GM20431 (cell line): ENCODE measurements around the gene NCOR2.
"Not testable (repeated sequence)": the region's sequence is repeated elsewhere in the genome, so short reads cannot be mapped to it uniquely, and the experiment has no call there.

Experiments
- in situ Hi-C: fragments of 300-500 bp; cut with MseI, MboI; formaldehyde crosslinking; loops from one replicate; pipeline ENCODE4 v1.15.0; 2020; ENCODE audit warnings: low sequenced_read_pairs; ENCODE audit not compliant: unreplicated experiment

NCOR2 gene

DNA sequence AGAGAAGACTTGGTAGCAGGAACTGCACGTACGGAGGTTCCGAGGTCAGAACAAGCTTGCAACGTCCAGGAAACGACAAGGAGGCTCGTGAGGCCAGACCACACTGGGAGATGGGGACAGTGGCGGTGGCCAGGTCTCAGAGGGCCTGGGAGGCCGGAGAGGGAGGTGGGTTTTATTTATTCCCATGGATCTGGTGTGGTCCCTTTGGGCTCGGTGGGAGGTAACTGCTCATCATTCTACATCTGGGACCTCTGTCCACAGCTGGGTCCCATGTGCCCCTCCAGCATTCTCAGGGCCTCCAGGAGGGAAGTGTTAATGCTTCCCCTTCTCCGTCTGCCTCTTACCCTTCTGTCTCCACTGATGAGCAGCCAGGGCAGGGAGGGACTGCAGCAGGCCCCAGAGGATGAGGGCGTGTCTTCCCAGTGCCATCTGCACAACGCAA lies 35.7 kb upstream of the NCOR2 start:
- in situ Hi-C loops: no loop called here

DNA sequence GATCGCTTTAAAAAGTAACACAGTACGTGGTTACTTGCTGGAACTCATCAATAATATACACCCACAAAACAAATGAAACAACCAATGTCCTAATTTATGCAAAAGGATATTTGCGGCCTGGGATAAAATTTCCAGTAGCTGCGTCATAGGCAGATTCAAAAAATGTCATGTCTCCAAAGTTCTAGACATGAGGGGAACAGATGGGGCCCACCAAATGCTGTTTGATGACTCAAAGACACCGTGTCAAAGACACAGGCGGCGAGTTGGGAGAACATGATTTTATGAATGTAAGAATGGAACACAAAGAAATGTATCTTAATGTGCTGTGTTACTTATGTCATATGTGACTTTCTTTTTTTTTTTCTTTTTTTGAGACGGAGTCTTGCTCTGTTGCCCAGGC lies 34.3 kb upstream of the NCOR2 start:
- in situ Hi-C loops: no loop called here

DNA sequence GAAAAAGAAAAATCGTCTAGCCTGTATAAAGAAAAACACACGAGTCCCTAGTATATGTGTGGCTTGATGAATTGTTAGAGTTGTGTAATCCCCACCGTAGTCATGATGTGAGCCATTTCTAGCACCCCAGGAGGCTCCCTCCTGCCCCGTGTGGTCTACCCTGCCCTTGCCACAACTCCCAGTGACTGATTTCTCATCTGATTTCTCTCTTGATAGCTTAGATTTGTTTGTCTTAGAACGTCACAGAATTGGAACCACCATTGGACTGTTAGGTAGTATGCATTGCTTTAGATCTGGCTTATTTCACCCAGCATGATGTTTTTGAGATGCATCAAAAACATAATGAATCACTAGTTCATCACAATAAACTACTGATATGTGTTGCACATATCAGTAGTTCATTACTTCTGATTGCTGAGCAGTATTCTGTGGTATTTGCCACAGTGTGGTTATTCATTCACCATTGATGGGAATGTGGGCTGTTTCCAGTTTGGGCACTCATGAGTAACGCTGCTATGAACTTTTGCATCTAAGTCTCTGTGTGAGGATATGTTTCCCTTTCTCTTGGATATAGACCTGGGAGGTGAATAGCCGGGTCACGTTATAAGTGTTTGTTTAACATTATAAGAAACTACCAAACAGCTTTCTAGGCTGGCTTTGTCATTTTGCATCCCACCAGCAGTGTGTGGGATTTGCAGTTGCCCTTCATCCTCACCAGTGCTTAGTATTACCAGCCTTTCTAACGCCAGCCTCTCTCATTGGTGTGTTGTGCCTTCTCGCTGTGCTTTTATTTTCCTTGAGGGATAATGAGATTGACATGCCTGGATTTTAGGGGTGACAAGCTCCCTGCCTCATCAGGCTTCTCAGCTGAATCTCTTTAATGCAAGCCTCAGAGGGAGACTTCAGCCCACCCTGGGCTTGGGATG lies 31.9 kb upstream of the NCOR2 start:
- in situ Hi-C loops: no loop called here

DNA sequence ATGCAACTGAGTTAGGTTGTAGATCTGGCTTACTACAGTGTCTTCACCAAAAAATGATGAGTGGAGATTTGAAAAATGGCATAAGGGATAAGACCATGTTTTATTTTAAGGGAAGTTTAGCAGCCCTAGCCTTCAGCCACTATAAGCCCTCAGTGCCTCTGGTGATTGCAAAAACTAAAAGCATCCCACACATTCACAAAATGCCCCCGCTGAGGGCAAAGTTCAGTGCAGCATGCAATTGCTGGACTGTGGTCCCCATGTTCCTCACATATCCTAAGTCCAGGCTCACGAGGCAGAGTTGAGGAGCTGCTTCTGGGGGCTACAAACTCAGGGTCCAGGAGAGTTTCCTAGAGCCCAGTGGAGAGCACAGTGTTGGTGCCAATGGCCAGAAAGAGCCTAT lies 29.6 kb upstream of the NCOR2 start:
- in situ Hi-C loops: no loop called here

DNA sequence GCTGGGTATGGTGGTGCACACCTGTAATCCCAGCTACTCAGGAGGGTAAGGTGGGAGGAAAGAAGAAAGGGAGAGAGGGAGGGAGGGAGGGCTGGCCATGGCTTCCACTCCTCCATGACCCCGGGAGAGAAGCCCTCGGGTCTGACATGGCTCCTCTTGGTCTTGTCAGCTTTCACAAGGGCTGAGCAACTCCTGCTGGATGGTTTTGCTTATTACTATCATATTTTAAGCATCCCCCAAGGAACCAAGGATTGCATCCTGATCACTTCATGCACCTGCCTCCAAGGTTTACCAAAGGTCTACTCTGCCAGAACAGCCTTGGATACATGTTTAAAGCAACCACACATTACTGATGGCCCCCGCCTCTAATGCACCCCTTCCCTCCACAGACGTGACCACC lies 28.0 kb upstream of the NCOR2 start:
- in situ Hi-C loops: no loop called here

DNA sequence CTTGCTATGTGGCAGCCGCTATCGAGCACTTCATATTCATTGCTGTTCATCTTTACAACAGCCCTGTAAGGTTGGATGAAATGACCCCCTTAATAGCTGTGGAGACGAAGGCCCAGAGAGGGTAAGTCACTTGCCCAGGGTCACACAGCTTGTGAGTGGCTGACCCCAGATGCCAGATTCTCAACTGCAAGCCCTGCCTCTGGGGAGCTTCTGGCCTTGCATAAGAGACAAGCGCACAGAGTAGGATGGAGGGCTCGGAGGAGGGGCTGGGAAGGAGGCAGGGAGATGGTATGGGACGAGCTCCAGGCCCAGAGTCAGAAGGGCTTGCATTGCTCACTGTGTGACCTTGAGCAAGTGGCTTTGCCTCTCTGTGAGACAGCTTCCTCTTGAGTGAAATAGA lies 27.4 kb upstream of the NCOR2 start:
- in situ Hi-C loops: no loop called here

DNA sequence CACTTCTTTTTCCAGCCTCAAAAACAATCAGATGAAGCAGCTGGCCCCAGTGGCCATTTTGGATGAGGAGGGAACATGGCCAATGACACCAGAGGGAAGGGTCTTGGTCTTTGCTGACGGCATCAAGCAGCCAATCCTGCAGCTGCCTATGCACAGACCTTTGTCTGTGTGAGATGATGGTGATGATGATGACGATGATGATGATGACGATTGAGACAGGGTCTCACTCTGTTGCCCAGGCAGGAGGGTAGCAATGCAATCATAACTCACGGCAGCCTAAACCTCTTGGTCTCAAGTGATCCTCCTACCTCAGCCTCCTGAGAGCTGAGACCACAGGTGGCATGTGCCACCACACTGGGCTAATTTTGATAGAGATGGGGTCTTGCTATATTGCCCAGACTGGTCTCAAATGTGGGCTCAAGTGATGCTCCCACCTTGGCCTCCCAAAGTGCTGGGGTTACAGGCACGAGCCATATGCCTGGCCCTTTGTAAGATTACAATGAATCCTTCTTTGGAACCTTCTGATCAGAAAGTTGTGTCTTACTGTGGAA lies 26.5 kb upstream of the NCOR2 start:
- in situ Hi-C loops: no loop called here

DNA sequence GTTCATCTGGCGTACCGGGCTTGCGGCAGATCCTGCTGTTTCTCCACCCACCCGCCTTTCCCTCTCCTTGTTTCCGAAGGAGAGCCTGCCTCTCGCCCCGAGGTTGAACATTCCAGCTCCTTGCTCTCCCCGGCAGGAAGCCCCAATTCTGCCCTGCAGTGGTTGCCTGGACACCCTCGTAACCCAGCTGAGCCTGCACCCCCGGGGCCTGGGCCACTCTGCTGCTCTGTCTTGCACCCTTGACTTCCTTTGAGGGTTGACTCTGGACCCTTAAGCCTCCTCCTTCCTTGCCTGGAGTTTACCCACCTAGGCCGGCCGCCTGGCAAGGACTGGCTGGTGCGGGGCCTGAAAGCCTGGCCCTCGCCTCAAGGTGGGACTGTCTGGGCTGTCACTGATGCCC lies 25.8 kb upstream of the NCOR2 start:
- in situ Hi-C loops: no loop called here

DNA sequence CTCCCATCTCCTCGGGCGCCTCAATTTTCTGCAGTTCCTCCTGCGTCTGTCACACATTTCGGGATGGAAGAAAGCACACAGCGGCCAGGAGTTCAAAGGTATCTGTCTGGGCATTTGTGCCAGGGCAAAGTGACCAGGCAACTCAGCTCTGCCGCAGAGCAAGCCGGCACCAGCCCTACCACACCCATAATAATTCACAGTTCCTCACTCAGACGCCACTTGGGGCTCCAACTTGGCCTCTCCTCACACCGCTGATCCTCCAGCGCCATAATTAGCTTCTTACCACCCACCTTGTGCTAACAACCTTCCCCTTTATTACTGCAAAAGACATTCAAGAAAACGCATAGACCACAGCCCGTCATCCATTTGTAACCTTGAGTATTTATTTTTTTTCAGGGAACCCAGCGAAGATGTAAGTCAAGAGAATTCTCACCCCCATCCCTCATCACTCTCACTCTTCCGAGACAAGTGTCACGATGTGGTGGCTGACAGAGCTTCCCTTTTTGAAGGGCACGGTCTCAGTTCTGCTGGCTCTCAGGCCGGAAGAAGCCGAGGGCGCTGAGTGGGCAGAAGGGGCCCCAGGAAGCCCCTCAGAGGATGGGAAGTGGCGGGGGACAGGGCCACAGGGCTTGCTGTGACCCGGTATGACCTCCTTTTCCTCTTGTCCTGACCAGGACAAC lies 25.2 kb upstream of the NCOR2 start:
- in situ Hi-C loops: no loop called here

DNA sequence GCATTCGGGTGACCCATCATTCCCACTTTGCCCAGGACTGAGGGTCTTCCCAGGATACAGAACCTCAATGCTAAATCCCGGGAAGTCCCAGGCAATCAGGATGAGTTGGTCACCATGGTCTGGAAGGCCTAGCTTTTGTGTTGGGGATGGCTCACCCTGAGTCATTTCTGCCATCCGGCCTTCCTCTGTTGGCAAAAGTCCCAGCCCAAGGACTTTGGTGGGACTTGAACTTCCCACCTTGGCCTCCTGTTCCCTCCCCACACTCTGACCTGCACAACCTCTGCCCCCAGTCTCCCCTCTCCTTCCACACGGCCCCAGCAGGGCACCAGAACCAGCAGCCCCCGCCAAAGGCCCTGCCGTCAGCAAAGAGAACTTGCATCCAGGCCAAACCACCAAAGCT lies 24.6 kb upstream of the NCOR2 start:
- in situ Hi-C loops: no loop called here

DNA sequence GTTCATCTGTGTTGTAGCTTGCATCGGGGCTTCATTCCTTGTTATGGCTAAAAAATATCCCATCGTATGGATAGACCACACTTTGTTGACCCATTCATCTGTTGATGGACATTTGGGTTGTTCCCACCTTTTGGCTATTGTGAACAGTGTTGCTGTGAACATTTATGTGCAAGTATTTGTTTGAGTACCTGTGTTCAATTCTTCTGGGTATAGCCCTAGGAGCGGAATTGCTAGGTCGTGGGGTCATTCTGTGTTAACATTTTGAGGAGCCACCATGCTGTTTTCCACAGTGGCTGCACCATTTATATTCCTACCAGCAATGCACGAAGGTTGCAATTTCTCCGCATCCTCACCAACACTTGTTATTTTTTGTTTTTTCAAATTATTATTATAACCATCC lies 23.0 kb upstream of the NCOR2 start:
- in situ Hi-C loops: no loop called here

DNA sequence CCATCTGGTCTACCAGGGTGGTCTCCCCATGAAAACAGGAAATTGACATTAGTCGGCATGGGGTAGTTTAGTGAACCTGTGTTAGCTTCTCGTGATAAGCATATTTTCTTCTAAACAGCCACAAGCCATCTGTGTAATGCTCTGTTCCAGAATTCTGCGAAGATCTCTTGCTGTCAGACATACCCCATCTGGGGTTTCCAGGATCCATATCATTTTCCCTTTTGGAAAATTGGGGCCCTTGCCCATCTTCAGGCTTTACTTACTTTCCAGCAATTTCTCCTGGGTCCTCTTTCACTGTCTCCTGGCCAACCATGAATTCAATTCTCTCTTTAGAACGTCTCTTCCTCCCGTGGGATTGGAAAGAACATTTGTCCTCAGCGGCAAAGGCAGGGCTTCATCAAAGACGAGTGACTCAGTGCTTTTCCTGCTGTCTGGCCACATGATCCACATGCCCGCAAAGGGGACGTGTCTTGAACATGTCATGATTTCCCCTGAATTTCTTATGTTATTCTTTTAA lies 21.4 kb upstream of the NCOR2 start:
- in situ Hi-C loops: no loop called here

DNA sequence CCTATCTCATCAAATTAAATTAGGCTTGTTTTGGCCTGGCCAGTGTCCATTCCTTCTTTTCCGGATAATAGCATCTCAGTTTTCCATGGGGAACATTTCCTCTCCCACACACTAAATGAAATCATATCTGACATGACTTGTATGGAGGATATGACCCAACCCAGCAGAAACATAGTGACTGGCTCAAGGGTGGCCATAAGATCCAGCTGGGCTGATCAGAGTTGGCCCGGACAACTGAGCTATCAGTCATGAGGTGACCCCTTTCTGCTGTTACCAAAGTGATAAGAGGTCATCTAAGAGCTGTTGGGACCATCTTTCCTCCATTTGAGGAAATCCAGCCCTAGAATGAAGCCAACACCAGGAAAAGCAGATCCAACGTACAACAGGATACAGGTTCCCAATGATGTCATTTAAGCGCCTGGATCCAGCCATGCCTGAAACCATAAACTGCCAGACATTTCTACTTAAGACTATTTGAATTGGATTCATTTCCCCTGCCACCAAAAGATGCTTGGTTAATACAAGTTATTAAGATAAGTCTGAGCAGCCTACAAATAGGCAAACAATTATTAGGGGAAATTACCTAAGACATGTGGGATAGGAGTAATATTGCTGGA lies 20.7 kb upstream of the NCOR2 start:
- in situ Hi-C loops: no loop called here

DNA sequence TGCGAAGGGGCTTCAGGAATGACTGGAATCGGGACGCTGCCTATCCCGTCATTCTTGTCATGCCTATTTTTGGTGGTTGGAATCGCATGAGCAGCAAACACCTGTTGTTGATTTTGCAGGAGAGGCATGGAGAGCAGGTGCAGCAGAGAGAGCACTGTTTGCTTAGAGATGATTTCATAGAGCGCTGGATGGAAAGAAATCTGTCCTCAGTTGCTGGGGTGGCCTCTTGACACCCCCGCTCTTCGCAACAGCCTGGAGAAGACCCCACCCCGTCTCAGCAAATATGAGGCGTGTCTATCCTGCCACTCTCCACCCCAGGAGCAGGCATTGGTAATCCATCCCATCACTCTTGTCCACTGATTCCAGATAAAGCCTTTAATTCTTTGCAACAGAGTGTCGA lies 19.3 kb upstream of the NCOR2 start:
- in situ Hi-C loops: no loop called here

DNA sequence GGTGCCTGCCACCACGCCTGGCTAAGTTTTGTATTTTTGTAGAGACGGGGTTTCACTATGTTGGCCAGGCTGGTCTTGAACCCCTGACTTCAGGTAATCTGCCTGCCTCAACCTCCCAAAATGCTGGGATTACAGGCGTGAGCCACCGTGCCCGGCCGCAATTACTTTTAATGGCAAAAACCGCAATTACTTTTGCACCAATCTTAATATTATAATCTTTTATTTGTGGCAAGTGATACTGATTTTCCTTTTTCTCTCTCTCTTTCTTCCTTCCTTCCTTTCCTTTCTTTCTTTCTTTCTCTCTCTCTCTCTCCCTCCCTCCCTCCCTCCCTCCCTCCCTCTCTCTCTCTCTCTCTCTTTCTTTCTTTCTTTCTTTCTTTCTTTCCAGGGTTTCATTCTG lies 17.1 kb upstream of the NCOR2 start:
- in situ Hi-C loops: not testable (repeated sequence)

DNA sequence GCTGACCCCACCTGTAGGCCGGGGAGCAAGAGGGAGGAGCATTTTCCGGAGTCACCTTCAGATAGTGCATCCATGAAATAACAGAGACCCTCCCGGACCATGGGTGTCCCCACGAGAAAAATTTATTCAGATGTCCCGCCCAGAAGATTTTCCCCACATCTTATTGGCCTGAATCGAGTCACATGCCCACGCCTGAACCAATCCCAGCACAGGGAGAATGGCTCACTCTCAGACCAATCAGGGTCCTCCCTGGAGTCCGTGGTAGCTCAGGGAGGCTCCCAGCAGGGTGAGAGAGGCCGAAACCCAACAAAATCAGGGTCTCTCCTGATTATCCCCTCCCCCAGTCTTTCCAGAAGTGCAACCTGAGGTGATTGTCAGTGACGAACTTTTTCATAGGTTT lies 16.4 kb upstream of the NCOR2 start:
- in situ Hi-C loops: no loop called here

DNA sequence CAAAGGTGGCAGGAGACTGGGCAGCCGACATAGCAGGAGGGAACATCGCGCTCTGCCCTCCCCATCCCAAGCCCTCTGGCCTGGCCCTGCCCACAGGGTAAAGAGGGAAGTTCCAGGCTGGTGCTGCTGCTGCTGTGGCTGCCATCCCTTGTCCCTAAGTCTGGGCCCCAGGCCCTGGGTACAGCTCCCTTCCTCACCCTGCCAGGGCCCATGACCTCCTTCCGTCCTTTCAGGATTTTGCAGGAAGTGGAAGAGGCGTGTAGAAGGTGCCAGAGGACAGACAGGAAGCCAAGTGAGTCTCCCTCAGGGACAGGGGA lies 14.7 kb upstream of the NCOR2 start:
- in situ Hi-C loops: no loop called here

DNA sequence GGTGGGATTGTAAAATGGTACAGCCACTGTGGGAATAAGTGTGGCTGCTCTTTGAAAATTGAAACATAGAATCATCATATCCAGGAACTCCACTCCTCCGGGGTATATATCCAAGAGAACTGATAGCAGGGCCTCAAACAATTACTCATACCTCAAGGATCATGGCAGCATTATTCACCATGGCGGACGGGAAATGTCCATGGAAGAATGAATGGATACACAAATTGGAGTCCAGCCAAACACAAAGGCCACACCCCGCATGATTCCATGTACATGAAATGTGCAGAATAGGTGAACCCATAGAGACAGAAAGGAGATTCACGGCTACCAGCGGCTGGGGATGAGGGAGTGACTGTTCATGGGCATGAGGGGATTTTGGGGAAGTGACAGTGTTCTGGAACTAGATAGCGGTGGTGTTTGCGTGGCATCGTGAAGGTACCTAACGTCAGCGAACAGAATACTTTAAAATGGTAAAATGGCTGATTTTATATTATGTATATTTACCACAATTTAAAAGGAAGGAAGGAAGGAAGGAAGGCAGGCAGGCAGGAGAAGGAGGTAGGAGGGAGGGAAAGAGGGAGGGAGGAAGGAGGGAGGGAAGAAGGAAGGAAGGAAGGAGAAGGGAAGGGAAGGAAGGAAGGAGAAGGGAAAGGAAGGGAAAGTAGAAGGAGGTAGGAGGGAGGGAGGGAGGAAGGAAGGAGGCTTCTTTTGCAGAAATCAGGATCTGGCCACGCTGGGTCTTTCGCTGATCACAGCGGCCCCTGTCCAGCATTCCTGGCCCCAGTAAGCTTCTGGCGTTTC lies 14.1 kb upstream of the NCOR2 start:
- in situ Hi-C loops: no loop called here

DNA sequence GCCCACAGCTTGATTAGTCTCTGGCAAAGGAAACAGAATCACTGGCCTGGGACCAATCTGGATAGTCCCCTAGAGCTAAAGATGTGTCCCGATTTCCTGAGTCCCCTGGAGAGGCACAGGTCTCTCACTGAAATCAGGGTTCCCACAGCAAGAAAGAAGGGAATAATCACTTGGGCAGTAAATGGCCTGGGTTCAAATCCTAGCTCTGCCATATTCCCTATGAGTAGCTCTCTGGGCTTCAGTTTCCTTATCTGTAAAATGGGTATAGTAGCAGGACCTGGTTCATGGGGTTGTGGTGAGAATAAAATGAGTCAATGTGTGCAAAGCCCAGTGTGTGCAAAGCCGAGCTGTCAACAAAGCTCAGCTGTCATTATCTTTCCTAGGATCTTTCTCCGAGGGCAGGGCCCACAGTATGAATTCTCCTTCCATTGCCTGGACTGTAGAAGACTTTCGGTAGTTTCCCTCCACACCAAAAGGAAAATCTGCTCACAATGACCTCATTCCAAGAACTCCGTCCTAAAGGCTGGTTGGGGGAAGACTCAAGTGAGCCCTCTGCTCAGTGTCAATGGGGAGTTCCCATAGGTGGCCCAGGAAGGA lies 12.6 kb upstream of the NCOR2 start:
- in situ Hi-C loops: no loop called here

DNA sequence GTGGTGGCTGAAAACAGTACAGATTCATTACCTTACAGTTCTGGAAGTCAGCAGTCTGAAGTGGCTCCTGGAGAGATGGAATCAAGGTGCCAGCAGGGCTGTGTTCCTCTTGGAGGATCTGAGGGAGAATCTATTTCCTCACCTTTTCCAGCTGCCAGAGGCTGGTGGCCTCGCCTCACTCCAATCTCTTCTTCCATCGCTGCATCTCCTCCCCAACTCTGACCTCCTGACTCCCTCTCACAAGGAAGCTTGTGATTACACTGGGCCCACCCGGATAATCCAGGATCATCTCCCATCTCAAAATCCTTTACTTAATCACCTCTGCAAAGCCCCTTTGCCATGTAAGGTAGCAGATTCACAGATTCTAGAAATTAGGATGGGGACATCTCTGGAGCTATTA lies 11.4 kb upstream of the NCOR2 start:
- in situ Hi-C loops: no loop called here
